PC-3 (cell line): ENCODE results near the gene SPATA16.

Experiments used
- EZH2 ChIP-seq: fragments of 300-600 bp; sonication (generic); IDR thresholded peaks from one replicate; pipeline ENCODE4 v1.6.1; 2017; ENCODE audit warnings: antibody characterized with exemption, mild to moderate bottlenecking, low read length; ENCODE audit not compliant: unreplicated experiment
- EZH2phosphoT487 ChIP-seq: fragments of 300-600 bp; sonication (generic); IDR thresholded peaks from 2 replicates; pipeline ENCODE4 v1.6.1; 2018; ENCODE audit warnings: mild to moderate bottlenecking, antibody characterized with exemption, low read length, borderline replicate concordance
- TF ChIP-seq, protein P1 (sequence below): fragments of 300-600 bp; sonication (generic); conservative IDR thresholded peaks from 2 replicates; pipeline ENCODE4 v1.5.1; 2017; ENCODE audit warnings: antibody characterized with exemption, low read depth, mild to moderate bottlenecking, low read length

DNA sequence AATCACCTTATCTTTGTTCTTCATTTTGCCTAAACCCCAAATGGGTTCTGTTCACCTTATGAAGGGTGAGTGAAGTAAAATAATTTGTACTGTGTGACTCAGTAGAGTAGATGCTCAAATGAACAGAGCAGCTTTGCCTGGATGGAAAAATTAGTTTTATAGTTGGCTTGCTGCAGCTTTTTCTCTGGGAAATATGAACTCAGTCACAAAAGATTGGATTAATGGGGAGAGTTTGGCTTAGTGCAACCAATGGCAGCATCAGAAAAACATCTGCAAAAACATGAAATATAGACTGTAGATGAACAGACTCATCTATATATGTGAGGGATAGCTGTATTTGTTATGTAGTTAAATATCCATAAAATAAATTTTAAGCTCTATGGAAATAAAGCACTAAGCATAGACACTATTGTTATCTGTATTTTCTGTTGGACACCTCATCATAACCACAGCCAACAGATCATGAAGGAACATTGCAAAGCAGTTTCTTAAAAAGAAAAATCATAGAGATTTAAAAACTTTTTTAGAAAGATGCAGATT lies 209.2 kb downstream of the SPATA16 start:
- TF ChIP-seq, protein P1, sequence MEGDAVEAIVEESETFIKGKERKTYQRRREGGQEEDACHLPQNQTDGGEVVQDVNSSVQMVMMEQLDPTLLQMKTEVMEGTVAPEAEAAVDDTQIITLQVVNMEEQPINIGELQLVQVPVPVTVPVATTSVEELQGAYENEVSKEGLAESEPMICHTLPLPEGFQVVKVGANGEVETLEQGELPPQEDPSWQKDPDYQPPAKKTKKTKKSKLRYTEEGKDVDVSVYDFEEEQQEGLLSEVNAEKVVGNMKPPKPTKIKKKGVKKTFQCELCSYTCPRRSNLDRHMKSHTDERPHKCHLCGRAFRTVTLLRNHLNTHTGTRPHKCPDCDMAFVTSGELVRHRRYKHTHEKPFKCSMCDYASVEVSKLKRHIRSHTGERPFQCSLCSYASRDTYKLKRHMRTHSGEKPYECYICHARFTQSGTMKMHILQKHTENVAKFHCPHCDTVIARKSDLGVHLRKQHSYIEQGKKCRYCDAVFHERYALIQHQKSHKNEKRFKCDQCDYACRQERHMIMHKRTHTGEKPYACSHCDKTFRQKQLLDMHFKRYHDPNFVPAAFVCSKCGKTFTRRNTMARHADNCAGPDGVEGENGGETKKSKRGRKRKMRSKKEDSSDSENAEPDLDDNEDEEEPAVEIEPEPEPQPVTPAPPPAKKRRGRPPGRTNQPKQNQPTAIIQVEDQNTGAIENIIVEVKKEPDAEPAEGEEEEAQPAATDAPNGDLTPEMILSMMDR = no peak
- TF ChIP-seq EZH2 (no peak), EZH2phosphoT487 (no peak)
